Measurements from ENCODE around the gene PCSK5.
A peak's percentile ranks its signal among the peaks of the same experiment; 100 is the strongest.

Gene PCSK5

GRCh38 chr9:76213751-76214150 lies 323.3 kb downstream of the PCSK5 start:
- no peak for DNase-seq

GRCh38 chr9:76215066-76215465 lies 324.6 kb downstream of the PCSK5 start:
- no peak for DNase-seq

- peak; percentile 15 to 28 for DNase-seq
Measured at GRCh38 chr9:76216161-76216649, 325.7 kb downstream of the PCSK5 start.

- no peak for DNase-seq
Measured at GRCh38 chr9:76218117-76218885, 327.8 kb downstream of the PCSK5 start.

GRCh38 chr9:76218886-76219445 lies 328.5 kb downstream of the PCSK5 start:
- DNase-seq, result no peak

- DNase-seq, result peak; percentile 8 to 45
Measured at GRCh38 chr9:76219560-76220151, 329.2 kb downstream of the PCSK5 start.

GRCh38 chr9:76221423-76221822 lies 330.9 kb downstream of the PCSK5 start:
- DNase-seq, result no peak

- no peak for DNase-seq
Measured at GRCh38 chr9:76223749-76224340, 333.4 kb downstream of the PCSK5 start.

GRCh38 chr9:76227156-76227555 lies 336.7 kb downstream of the PCSK5 start:
- DNase-seq, result no peak

GRCh38 chr9:76231001-76231400 lies 340.5 kb downstream of the PCSK5 start:
- no peak for DNase-seq

GRCh38 chr9:76232861-76233489 lies 342.5 kb downstream of the PCSK5 start:
- DNase-seq, result no peak

GRCh38 chr9:76240578-76240977 lies 350.1 kb downstream of the PCSK5 start:
- DNase-seq, result no peak

GRCh38 chr9:76245518-76245917 lies 355.0 kb downstream of the PCSK5 start:
- DNase-seq, result peak; percentile 72 to 75

- no peak for DNase-seq
Measured at GRCh38 chr9:76246680-76247079, 356.2 kb downstream of the PCSK5 start.

GRCh38 chr9:76247426-76247825 lies 357.0 kb downstream of the PCSK5 start:
- no peak for DNase-seq

- no peak for DNase-seq
Measured at GRCh38 chr9:76249309-76249708, 358.8 kb downstream of the PCSK5 start.

GRCh38 chr9:76255781-76256455 lies 365.4 kb downstream of the PCSK5 start:
- DNase-seq, result peak in 1 of 2 experiments; percentile 2

- DNase-seq, result no peak
Measured at GRCh38 chr9:76257311-76257710, 366.8 kb downstream of the PCSK5 start.

- no peak for DNase-seq
Measured at GRCh38 chr9:76266649-76267283, 376.3 kb downstream of the PCSK5 start.

GRCh38 chr9:76267284-76267652 lies 376.8 kb downstream of the PCSK5 start:
- DNase-seq, result no peak

GRCh38 chr9:76269789-76270188 lies 379.3 kb downstream of the PCSK5 start:
- no peak for DNase-seq

GRCh38 chr9:76271755-76272154 lies 381.3 kb downstream of the PCSK5 start:
- DNase-seq, result no peak
